ENCODE results near the gene SCN4B. TPM values are rescaled to one million over a fixed set of nuclear protein-coding genes. Genes with fewer than 3 reads are reported as not detected.

SCN4B gene
- polyA plus RNA-seq, 1 experiment = 0.11 TPM

DNA sequence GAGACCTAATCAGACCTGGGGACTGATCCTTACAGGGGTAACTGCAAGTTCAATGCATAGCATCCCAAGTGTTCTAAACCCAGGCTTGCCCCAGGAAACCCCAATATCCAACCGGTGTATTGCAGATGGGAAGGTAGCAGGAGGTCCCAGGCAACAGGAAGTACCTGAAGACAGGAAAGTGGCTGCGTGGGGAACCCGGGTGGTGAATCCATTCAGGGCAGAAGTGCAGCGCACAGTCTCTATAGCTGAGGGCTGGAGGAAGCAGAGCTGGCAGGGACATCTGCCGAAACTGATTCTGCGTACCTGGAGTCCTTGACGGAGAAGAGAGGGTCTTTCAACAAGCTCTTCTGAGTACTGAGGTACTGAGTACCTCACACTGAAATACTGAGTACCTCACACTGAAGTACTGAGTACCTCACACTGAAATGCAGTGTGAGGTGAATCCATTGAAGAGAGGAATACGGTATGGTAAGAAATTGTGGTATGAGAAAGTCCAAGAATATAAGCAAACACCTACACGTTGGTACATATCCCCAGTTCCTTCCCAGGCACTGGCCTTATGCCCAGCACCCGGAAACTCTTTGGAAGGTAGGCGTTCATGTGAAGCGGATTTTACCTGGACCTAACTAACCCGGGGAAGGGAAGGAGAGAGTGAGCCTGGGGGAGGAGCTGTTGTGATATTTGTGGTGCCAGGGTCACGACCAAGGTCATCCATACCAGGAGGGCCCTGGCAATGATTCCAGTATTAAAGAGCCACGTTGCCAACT lies 20.1 kb downstream of the SCN4B start:
- TF ChIP-seq, protein P1, sequence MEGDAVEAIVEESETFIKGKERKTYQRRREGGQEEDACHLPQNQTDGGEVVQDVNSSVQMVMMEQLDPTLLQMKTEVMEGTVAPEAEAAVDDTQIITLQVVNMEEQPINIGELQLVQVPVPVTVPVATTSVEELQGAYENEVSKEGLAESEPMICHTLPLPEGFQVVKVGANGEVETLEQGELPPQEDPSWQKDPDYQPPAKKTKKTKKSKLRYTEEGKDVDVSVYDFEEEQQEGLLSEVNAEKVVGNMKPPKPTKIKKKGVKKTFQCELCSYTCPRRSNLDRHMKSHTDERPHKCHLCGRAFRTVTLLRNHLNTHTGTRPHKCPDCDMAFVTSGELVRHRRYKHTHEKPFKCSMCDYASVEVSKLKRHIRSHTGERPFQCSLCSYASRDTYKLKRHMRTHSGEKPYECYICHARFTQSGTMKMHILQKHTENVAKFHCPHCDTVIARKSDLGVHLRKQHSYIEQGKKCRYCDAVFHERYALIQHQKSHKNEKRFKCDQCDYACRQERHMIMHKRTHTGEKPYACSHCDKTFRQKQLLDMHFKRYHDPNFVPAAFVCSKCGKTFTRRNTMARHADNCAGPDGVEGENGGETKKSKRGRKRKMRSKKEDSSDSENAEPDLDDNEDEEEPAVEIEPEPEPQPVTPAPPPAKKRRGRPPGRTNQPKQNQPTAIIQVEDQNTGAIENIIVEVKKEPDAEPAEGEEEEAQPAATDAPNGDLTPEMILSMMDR (IDR thresholded peaks at IDR 0.05; ENCODE audit: low read depth, low read length) = no peak
- Histone ChIP-seq H3K27ac (ENCODE audit: low read depth, low read length) (no peak overlapping the region), H3K9me3 (ENCODE audit: control insufficient read depth, insufficient read depth, low read length) (no peaks in the 10 kb centered on the region), H3K27me3 (ENCODE audit: control insufficient read depth, insufficient read depth, low read length) (peaks cover 2% of the 10 kb centered on the region), H3K4me3 (ENCODE audit: low read depth, low read length) (no peak overlapping the region)
- no peak for DNase-seq (ENCODE audit: low read depth, low spot score)
- ChIA-PET CTCF (no interaction called here), POLR2A (no interaction called here)

DNA sequence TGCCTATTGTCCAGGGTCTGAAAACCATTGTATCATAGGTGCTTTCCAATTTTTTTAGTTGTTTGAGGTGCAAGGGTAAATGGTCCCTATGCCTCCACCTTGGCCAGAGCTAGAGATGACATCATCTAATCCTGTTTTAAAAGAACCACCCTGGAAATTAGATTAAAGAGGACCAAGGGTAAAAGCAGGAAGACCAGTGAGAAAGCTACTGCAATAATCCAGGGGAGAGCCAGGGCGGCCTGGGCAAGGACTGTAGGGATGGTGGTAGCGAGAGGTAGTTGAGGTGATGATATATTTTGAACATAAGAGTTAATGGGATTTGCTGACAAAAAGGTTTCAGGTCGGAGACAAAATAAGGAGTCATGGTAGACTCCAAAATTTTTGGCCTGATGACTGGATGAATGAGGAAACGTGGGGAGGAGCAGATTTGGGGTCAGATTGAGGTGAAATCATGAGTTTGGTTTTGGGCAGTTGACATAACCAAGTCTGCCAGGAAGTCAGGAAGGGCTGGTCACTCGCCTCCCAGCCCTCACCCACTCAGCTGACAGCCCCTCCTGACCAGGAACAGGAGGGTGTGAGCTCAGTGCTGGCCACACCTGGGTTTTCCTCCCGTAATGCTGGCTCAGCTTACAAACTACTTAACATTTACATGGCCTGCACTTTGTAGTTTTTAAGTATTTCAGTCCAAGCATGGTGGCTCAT lies 23.0 kb downstream of the SCN4B start:
- TF ChIP-seq, protein P1 (IDR thresholded peaks at IDR 0.05; ENCODE audit: low read depth, low read length) = no peak
- ChIA-PET CTCF (no interaction called here), POLR2A (no interaction called here)
- no peak for DNase-seq (ENCODE audit: low read depth, low spot score)
- Histone ChIP-seq H3K9me3 (ENCODE audit: control insufficient read depth, insufficient read depth, low read length) (no peaks in the 10 kb centered on the region), H3K27me3 (ENCODE audit: control insufficient read depth, insufficient read depth, low read length) (peaks cover 2% of the 10 kb centered on the region), H3K4me3 (ENCODE audit: low read depth, low read length) (no peak overlapping the region), H3K27ac (ENCODE audit: low read depth, low read length) (no peak overlapping the region)

DNA sequence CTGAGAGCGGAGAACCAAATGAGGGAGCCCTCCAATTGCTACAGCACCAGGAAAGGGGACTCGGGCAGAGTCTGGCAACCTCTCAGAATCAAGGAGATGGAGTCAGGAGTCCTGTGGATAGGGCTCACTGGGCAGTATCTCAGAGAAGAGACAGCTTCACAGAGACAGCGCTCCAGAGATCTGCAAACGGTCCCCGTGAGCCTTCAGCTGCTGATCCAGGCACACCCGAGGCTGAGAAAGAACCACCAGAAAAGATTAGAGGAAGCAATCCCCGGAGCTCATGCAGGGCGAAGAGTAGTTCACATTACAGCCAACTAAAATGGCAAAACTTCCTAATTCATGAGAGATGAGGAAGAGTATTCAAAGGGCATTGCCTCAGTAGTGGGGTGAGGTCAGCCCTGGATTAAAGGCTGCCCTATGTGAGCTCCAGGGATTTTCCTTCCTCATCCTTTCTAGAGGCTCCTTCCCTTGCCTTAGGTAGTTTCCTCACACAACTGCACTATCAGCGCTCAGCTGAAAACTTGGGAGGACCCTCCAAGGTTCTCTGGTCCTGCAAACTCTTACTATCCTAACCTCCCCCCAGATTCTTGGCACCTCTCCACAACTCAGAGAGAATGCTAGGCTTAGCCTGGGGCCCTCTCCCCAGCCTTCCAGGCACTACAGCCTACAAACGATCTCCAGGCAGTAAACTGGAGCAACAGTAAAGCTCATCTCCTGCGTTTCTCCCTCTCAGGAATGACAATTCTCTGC lies 23.7 kb downstream of the SCN4B start:
- Histone ChIP-seq H3K27ac (ENCODE audit: low read depth, low read length) (no peak overlapping the region), H3K9me3 (ENCODE audit: control insufficient read depth, insufficient read depth, low read length) (no peaks in the 10 kb centered on the region), H3K27me3 (ENCODE audit: control insufficient read depth, insufficient read depth, low read length) (peaks cover 2% of the 10 kb centered on the region), H3K4me3 (ENCODE audit: low read depth, low read length) (no peak overlapping the region)
- TF ChIP-seq, protein P1 (IDR thresholded peaks at IDR 0.05; ENCODE audit: low read depth, low read length) = no peak
- ChIA-PET CTCF (no interaction called here), POLR2A (no interaction called here)
- no peak for DNase-seq (ENCODE audit: low read depth, low spot score)

DNA sequence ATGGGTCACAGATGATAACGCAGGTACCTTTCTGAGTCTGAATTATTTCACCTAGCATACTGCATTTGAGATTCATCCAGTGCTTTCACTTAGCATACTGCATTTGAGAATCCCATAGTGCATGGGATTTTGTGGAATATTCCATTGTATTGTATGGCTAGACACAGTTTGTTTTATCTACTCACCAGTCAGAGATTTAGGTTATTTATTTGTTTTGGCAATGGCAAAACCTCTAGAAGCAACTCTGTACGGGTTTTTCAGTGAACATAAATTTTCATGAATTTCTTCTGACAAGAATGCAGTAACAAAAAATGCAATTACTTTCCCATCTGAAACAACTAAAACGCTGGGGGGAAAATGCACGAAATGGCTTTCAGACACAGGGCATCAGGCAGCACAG lies 24.3 kb downstream of the SCN4B start:
- POLR2A ChIA-PET = no interaction called here
- DNase-seq (ENCODE audit: low read depth, low spot score) = no peak

More for the DNA sequence above, 24.3 kb downstream of the SCN4B start:
- no peak overlapping the region for H3K27ac ChIP-seq (ENCODE audit: low read depth, low read length)
- H3K9me3 ChIP-seq (ENCODE audit: control insufficient read depth, insufficient read depth, low read length) = no peaks in the 10 kb centered on the region
- CTCF ChIA-PET = no interaction called here
- H3K4me3 ChIP-seq (ENCODE audit: low read depth, low read length) = no peak overlapping the region
- peaks cover 2% of the 10 kb centered on the region for H3K27me3 ChIP-seq (ENCODE audit: control insufficient read depth, insufficient read depth, low read length)
- TF ChIP-seq, protein P1 (IDR thresholded peaks at IDR 0.05; ENCODE audit: low read depth, low read length) = no peak

Measured in AG04450 (cell line).